HG03045 (cell line): ENCODE results near the gene DOHH.
"Not testable (repeated sequence)": the region's sequence is repeated elsewhere in the genome, so short reads cannot be mapped to it uniquely, and the experiment has no call there.

Experiments
- ATAC-seq: cut with Tn5 transposase; IDR thresholded peaks from one replicate; pipeline ENCODE4 v1.9.1; 2021; ENCODE audit warnings: mild to moderate bottlenecking, moderate library complexity; ENCODE audit not compliant: unreplicated experiment

Gene DOHH

GRCh38 chr19:3462991-3463713, 37.3 kb downstream of the DOHH start:
- no peak for ATAC-seq

GRCh38 chr19:3459965-3460582, 40.4 kb downstream of the DOHH start:
- ATAC-seq = no peak

GRCh38 chr19:3459089-3459881, 41.2 kb downstream of the DOHH start:
- no peak for ATAC-seq

- ATAC-seq = no peak
Measured at GRCh38 chr19:3458229-3459088, 42.0 kb downstream of the DOHH start.

- no peak for ATAC-seq
Measured at GRCh38 chr19:3457528-3458228, 42.8 kb downstream of the DOHH start.

GRCh38 chr19:3456925-3457527, 43.4 kb downstream of the DOHH start:
- no peak for ATAC-seq

GRCh38 chr19:3455960-3456601, 44.4 kb downstream of the DOHH start:
- ATAC-seq = no peak

- ATAC-seq = no peak
Measured at GRCh38 chr19:3455393-3455955, 45.0 kb downstream of the DOHH start.

GRCh38 chr19:3454656-3455392, 45.6 kb downstream of the DOHH start:
- no peak for ATAC-seq

- ATAC-seq = no peak
Measured at GRCh38 chr19:3453840-3454239, 46.6 kb downstream of the DOHH start.

GRCh38 chr19:3452942-3453214, 47.6 kb downstream of the DOHH start:
- ATAC-seq = not testable (repeated sequence)

- no peak for ATAC-seq
Measured at GRCh38 chr19:3452171-3452941, 48.1 kb downstream of the DOHH start.

GRCh38 chr19:3451451-3451866, 49.0 kb downstream of the DOHH start:
- no peak for ATAC-seq

- no peak for ATAC-seq
Measured at GRCh38 chr19:3450796-3451411, 49.6 kb downstream of the DOHH start.

GRCh38 chr19:3448616-3449334, 51.7 kb downstream of the DOHH start:
- no peak for ATAC-seq

- ATAC-seq = not testable (repeated sequence)
Measured at GRCh38 chr19:3446657-3447056, 53.8 kb downstream of the DOHH start.
